ENCODE data around the gene CA11.
"Not testable (repeated sequence)": the region's sequence is repeated elsewhere in the genome, so short reads cannot be mapped to it uniquely, and the experiment has no call there.

The CA11 gene

DNA sequence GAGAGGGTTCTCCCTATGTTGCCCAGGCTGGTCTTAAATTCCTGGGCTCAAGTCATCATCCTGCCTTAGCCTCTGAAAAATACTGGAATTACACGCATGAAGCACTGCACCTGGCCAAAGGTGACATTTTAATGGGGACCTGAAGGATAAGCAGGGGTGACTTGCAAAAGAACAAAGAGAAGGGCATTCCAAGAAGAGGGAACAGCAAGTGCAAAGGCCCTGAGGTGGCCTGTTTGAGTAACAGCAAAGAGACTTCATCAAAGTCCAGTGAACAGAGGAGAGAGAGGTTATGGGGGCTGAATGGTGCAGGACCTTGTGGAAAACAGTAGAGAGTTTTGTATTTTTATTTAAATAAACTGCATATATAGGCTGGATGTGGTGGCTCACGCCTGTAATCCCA is 4.1 kb downstream of the CA11 start:
- no peak for DNase-seq

DNA sequence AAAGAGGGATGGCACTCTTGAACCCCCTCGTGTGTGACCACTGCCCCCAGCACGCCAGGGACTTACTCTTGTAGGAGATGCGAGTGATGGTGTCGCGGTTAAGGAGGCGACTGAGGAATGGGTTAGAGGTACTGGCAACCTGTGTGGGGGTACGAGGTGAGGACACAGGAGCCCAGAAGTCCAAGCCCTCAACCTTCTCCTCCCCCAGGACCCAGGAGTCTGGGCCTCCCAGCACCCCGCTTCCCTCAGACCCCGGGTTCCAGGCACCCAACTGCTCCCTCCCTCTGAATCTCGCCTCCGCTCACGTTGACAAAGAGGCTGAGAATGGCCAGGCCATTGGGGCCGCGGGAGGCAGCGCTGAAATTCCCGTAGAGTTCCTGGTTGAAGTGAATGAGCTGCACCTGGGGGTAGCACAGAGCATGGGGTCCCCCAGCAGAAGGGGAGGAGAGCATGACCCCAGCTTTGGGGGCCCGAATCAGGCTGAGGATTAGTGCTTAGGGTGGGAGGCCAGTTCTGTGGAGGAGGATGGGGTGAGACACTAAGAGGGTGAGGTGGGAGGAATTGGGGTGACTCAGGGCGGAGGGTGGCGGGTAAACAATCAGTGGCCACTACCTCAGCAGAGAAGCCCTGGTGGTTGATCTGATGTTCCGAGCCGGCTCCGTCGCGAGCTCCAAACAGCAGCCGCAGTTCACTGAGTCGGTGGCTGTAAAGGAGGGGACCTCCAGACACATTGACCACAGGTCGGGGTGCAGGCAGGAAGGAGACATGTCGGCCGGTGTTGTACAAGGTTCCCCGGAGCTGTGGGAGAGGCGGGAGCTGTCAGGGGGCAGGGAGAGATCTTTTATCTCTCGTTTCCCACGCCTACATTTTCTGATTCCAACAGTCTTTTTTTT is 6.3 kb downstream of the CA11 start:
- DNase-seq, result no peak

DNA sequence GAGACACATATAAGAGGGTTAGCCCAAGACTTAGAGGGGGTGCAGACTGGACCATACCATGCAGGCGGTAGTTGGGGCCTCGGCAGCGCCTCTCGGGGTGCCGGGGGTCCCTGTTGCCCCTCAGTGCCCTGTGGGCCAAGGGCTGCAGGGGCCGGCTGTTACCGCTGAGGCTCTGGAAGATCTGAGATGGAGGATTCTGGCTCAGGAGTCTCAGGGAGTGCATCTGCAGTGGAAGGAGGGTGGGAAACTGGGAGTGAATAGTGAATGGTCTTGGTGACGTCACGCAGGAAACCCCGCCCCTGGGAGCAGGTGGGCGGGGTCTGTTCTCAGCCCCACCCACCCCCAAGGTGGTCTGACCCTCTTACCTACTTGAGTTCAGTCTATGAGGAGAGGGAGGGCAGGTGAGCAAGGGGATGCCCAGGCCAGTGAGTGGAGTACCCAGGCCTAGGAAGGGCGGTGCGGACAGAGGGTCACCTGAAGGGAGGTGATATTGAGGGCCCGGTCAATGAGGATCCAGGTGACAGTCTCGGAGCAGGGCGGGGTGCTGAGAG is 7.1 kb downstream of the CA11 start:
- no peak for DNase-seq

DNA sequence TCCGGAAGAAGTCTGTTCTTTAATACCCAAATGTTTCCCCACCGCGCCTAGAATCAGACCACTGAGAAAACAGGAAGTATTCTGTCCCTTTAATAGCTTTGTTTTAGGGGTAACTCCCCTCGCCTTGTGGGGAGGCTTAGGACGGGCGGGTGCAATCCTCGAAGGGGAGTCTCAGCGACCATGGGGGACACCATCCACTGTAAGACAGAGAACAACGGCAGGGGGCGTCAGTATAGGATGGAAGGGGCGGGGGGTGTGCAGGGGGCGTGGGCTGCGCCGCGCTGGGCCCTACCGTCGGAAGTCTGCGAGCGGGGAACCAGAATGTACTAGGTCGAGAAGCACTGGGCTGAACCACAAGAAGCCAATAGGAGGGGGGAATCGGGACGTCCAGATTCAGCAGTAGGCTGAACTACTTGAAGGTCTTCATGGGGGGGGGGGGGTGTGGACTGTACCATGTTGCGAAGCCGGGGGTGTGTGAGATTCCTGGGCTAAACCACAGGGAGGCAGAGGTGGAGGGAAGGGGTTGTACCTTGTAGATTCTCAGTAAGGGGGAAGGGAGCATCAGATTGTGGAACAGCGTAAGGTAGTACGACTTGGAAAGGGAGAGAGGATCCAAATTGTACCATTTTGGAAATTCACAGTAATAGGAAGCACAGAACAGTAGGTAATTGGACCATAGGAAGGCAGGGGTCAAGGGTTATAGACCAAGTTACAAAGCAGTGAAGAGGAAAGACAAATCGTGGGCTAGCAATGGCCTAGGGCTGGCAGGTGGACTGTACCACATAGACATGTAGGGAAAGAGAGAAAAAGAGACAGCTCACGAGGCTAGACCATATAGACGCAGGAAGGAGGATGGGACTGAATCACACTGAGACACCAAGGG is 7.8 kb downstream of the CA11 start:
- DNase-seq, result peak; percentile 94

DNA sequence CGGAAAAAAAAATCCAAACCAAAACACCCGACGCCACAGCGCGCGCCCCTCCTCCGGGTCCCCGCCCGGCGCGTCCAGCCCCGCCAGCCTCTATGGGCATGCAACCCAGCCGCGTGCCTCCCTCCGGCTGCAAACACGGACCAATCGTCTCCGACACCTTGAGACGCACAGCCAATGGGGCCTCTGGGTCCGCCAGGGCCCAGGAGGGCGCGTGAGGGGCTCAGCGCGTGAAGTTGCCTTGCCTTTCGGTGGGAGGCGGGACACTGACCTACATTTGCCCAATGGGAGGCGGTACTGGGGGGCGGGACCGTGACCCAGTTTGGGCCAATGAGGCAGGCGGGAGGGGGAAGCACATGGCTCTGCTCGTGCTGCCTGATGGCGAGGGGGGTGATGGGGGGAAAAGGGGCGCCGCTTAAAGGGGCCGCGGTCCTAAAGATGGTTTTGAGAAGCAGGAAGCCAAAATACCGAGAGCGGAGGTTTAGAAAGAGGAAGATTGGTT is 8.5 kb downstream of the CA11 start:
- DNase-seq, result peak; percentile 99

DNA sequence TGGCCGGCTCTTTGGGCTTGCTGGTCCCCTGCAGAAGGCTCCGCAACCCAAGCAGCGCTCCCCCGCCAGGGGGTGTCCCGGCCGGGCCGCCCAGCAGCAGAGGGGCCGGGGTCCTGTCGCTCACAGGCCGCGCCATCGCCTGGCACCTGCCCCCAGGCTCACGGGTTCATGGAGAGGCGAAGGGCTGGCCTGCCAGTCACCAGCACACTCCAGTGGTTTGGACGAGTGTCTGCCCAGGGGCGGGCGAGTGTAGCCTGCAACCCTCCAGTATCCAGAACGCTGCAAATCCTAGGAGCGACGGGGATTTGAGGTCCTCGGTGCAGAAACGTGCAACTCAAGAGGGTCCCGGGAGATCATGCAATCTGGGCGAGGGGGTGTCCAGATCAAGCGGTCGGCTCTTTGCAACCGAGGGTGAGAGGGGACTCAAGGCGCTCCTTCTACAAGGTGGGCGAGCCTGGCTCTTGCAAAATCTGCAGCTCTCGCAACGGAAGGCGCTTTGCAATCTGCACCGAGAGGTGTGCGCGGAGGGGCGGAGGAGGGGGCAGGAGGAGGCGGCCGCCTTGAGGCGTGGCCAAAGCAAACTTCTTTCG is 9.0 kb downstream of the CA11 start, which contains the start of gene DBP:
TSS of gene DBP (minus strand) at position 521 of the 590 bp plus-strand sequence. CDS start at position 136, 385 bp downstream.
- DNase-seq, result no peak

DNA sequence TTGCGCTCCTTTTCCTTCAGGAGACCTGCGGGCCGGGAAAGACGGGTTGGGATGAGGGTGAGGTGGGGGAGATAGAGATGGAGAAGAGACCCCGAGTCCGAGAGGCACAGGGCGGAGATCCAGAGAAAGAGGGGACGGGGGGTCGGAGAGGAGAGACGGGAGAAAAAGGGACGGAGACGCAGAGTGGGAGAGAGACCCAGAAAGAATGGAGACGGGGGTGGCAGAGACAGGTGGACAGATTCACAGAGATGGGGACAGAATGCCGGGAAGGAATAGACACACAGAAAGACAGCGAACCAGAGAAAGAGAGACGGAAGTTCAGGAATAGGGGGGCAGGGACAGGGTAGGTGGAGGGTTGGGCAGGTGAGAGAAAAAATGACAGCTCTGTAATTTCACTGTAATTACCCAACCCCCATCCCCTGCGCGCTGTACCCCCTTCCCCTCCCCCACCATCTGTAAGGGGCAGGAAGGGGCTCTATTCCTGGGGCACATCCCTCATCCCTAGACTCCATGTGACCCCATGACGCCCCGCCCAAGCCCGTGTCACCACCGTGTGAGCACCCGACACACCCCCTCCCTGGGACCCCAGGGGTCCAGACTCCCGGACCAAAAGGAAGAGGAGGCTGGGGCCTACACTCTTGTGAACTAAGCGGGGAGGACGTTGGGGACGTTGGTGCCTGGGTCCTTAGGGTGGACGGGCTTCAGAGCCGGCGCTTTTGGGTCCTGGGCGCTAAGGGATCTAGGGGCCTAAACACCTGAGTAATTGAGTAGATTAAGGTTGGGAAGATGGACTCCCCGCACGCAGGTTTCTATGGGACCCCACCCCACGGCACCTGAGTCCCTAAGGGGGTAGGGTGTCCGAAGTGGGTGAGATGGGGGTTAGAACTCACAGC is 9.8 kb downstream of the CA11 start:
- DNase-seq, result no peak

DNA sequence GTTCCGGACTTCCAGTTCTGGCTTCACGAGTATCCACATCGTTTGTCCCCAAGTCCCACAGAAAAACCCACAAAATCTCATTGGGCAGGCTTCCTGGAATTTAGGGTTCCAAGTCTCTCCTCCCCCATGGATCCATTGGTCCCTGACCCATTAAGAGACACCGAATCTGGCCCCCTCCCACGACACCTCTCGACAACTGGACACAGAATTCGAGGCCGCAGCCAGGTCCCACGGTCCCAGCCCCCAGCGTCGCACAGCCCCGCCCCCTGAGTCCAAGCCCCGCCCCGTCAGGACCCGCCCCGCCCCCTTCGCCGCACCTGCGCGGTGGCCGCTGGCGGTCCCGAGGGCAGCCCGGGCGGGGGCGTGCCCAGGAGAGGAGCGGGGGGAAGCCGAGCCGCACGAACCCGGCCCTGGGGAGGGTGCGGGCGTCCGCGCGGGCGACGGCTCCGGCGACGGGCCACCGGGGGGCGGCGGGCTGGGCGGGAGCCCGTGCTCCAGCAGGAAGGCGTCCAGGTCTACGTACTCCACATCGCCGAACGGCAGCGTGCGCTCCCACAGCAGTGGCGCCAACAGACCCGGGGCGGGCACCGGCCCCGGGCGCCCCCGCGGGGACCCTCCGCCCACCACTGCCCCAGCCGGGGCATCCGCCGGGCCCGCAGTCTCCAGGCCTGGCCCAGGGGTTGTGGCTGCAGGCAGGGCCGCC is 10.6 kb downstream of the CA11 start:
- DNase-seq, result no peak

DNA sequence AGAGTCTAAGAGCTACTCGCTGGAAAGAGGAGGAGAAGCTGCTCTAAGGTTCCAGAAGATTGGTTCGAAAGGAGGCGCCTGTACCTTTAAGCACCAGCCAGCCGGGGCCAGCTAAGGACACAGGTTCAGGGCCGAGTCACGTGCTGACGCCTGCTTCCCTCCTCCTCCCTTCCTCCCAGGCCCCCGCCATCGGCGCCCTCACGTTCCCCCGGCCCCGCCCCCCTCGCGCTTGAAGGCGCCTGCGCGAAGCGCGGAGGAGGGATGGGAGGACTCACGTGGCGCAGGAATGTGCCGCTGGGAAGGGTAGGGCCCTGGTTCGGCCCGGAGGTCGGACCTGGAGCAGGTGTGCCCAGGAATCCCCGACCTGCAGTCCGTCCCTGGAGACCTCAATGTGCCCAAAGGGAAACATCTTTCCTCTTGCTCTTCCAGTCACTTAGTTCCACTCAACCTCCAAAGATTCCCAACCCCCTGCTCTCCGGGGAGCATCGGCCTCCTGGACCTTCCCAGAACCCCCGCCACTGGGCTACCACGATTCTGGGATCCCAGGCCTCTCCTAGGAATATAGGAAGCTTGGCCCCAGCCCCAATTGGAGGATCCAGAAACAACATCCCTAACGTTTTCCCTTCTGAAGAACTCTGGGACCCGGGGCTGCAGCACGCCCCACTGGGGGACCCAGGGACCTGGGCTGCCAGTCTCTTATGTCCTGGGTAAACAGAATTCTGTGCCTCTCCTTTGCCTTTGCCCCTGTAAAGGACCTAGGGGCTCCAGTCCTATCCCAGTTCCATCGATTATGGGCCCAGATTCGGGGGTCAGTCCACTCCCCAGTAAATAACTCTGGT is 11.3 kb downstream of the CA11 start:
- peak; percentile 95 for DNase-seq

DNA sequence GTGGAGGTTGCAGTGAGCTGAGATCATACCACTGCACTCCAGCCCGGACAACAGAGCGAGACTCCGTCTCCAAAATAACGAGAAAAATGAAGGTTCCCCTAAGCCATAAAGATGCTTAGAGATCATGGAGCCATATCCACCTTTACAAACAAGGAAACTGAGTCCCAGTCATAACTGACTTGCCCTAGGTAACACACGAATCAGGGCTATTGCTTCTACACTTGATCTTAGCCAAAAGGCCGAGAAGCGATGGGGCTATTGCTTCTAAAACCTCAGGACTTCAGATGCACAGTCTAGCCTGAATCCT is 12.0 kb downstream of the CA11 start:
- no peak for DNase-seq

DNA sequence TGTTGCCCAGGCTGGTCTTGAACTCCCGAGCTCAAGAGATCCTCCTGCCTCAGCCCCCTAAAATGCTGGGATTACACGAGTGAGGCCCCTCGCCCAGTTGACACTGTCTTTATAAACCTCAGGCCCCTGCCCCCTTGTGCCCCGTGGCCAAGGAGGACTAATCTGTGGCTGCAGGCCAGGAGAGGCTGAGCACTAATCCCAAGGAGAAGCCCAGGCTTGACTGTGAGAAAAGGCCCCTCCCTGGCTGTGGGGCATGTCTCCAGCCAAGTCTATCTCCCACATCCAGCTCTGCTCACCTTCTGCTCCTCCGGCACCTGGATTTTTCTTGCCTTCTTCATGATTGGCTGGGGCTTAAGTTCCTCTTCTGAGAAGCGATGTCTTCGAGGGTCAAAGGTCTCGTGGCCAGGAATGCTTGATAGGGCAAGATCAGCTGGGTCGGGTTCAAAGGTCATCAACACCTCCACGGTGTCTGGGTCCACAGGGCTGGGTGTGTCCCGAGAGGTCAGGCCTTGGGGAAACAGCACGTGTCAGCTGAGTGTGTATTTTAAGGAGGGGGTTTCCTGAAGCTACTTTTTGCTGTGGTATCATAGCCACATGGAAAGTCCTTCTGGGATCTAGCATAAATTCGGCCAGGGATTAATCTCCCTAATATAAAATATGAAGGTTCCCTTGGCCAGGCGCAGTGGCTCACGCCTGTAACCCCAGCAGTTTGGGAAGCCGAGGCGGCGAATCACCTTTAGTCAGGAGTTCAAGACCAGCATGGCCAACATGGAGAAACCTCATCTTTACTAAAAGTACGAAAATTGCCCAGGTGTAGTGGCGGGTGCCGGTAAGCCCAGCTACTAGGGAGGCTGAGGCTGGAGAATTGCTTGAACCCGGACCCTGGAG is 12.6 kb downstream of the CA11 start:
- DNase-seq, result no peak

DNA sequence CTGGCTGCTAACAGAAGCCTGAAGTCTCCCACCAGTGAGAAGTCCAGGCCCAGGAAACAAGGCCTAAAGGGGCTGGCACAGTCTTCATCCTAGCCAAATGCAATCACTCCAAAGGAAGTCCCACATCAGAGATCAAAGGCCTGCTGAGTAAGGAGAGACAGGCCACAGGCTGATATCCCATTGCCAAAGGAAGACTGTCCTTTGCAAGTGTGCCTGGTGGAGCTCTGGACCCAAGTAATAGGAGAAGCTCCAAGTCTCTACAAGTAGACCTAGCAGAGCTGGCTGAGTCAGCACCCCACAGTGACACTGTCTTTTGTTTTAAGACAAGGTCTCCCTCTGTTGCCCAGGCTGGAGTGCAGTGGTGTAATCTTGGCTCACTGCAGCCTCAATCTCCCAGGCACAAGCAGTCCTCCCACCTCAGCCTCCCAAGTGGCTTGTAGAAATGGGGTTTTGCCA is 13.3 kb downstream of the CA11 start:
- DNase-seq, result no peak

DNA sequence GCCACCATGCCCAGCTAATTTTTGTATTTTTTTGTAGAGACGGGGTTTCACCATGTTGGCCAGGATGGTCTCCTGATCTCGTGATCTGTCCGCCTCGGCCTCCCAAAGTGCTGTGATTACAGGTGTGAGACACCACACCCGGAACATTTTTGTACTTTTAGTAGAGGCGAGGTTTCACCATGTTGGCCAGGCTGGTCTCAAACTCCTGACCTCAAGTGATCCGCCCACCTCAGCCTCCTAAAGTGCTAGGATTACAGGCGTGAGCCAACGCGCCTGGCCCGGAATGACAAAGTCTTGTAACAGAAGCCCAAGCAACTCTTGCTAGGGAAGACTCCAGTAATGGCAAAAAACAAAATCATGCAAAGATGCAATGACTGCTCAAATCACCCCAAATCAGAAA is 13.7 kb downstream of the CA11 start:
- DNase-seq, result not testable (repeated sequence)

DNA sequence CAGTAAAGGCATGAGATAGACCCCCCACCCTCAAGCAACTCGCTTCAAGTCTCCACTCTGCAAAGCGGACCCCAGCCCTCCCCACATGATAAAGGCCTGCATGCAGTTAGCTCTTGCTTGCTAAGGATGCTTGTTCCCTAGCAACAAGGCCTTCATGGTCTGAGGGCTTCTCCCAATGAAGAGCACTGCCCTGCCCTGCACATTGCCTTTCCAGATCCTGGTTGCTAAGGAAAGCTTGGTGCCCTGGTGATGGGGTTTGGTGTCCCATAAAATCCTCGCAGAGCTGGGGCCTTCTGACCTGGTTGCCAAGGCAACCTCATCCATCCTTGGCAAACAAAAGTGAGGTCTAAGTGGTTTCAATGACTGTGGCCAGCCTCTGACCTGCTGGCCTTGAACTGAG is 14.8 kb downstream of the CA11 start:
- no peak for DNase-seq

DNA sequence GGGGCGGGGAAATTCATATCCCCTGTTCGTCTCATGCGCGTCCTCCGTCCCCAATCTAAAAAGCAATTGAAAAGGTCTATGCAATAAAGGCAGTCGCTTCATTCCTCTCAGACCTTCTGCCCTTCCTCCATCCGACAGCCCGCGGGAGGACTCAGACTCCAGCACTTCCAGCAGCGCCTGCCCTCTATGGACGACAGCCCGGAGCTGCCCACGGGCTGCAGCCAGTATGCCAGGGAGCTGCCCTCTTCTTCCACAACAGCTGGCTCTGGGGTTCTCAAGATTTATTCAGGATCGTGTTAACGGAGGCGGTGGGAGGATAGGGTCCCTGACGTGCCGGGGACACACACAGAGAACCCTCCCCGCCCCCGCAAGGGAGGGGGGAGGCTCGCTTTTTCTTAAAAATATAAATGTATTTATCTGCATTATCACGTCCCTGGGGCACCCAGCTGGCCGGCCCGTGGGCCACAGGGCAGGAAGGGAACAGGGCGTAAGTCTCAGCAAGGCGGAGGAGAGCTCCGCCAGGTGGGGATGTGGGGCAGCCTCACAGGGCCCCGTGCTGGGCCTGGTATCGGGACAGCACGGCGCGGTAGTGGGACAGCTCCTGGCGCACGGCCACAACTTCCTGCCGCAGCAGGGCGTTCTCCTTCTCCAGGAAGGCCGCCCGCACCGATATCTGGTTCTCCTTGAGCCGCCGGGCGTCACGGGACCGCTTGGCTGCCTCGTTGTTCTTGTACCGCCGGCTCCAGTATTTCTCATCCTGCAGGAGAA is 15.5 kb downstream of the CA11 start:
- peak; percentile 51 for DNase-seq

DNA sequence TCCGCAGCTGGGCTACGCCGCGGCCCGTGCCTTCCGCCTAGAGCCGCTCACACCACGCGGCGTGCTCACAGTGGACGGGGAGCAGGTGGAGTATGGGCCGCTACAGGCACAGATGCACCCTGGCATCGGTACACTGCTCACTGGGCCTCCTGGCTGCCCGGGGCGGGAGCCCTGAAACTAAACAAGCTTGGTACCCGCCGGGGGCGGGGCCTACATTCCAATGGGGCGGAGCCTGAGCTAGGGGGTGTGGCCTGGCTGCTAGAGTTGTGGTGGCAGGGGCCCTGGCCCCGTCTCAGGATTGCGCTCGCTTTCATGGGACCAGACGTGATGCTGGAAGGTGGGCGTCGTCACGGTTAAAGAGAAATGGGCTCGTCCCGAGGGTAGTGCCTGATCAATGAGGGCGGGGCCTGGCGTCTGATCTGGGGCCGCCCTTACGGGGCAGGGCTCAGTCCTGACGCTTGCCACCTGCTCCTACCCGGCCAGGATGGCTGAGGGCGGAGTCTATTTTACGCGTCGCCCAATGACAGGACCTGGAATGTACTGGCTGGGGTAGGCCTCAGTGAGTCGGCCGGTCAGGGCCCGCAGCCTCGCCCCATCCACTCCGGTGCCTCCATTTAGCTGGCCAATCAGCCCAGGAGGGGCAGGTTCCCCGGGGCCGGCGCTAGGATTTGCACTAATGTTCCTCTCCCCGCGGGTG is 16.2 kb downstream of the CA11 start:
- DNase-seq, result no peak

DNA sequence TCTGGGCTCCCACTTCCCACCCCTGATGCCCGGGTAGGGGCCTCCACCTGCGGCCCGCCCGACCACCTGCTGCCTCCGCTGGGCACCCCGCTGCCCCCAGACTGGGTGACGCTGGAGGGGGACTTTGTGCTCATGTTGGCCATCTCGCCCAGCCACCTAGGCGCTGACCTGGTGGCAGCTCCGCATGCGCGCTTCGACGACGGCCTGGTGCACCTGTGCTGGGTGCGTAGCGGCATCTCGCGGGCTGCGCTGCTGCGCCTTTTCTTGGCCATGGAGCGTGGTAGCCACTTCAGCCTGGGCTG is 16.7 kb downstream of the CA11 start:
- DNase-seq, result no peak
